Panc1 (cell line): ENCODE results near the gene PEDS1. TPM values are rescaled to one million over a fixed set of nuclear protein-coding genes. Genes with fewer than 3 reads are reported as not detected.
A peak's percentile ranks its signal among the peaks of the same experiment; 100 is the strongest.

Experiments
- ATAC-seq: fragments of 200-7000 bp; cut with Tn5 transposase; 2 replicates; pipeline ENCODE4 v1.9.1; 2020; ENCODE audit warnings: mild to moderate bottlenecking, moderate library complexity
- BruUV-seq: library from RNA; stranded (reverse); fragments of 400-500 nt; replicated peaks from 2 replicates; lab custom pipeline; 2021; lab: Mats Ljungman, UMichigan
- CTCF ChIA-PET: fragments of 300-600 bp; sonication (Branson Sonifier 250); formaldehyde crosslinking; loops from one replicate; lab custom pipeline; 2022; ENCODE audit warnings: antibody characterized with exemption; lab: Charles Lee
- POLR2A ChIA-PET: fragments of 300-600 bp; sonication (Branson Sonifier 250); formaldehyde crosslinking; loops from one replicate; lab custom pipeline; 2022; ENCODE audit warnings: antibody characterized with exemption; lab: Charles Lee
- DNase-seq: peaks from one replicate; pipeline ENCODE4 v3.0.0-alpha.2; 2010; ENCODE audit warnings: low read depth, low spot score
- H3K27ac ChIP-seq: 2 replicates; pipeline ENCODE4 v1.5.1; 2011; ENCODE audit warnings: mild to moderate bottlenecking, low read length, inconsistent platforms
- H3K27me3 ChIP-seq: fragments of 200-500 bp; sonication (Bioruptor generic); 2 replicates; pipeline ENCODE4 v1.6.0; 2014; ENCODE audit warnings: low read length, inconsistent platforms; ENCODE audit not compliant: control insufficient read depth, insufficient read depth
- H3K36me3 ChIP-seq: fragments of 200-500 bp; sonication (Bioruptor generic); 2 replicates; pipeline ENCODE4 v1.5.1; 2014; ENCODE audit warnings: inconsistent platforms, mild to moderate bottlenecking, low read length, moderate library complexity; ENCODE audit not compliant: control insufficient read depth, insufficient read depth
- H3K4me1 ChIP-seq: 2 replicates; pipeline ENCODE4 v1.5.1; 2011; ENCODE audit warnings: inconsistent platforms, mild to moderate bottlenecking, low read length, moderate library complexity; ENCODE audit not compliant: control insufficient read depth, insufficient read depth
- H3K4me3 ChIP-seq, 2 experiments: 2 replicates each; pipeline ENCODE4 v1.5.1; 2011 to 2012; ENCODE audit warnings: low read depth in 2 of 2, low read length in 2 of 2, mild to moderate bottlenecking in 2 of 2, inconsistent platforms in 1 of 2, moderate library complexity in 1 of 2
- H3K9me3 ChIP-seq: fragments of 200-500 bp; sonication (Bioruptor generic); 2 replicates; pipeline ENCODE4 v1.5.1; 2014; ENCODE audit warnings: low read depth, mild to moderate bottlenecking, inconsistent platforms, low read length, moderate library complexity; ENCODE audit not compliant: control insufficient read depth, insufficient read depth
- CTCF ChIP-seq: fragments of 450-650 bp; IDR thresholded peaks from 2 replicates; pipeline ENCODE4 v1.5.1; 2017; ENCODE audit warnings: mild to moderate bottlenecking
- POLR2AphosphoS5 ChIP-seq: IDR thresholded peaks from 2 replicates; pipeline ENCODE4 v1.6.1; 2012; ENCODE audit warnings: mild to moderate bottlenecking, low read depth, low read length, moderate library complexity
- REST ChIP-seq, 2 experiments: IDR thresholded peaks; 2 replicates each; pipeline ENCODE4 v1.6.1; 2011 to 2012; ENCODE audit warnings: low read depth in 2 of 2, control low read depth in 1 of 2, low read length in 1 of 2, mild to moderate bottlenecking in 1 of 2, moderate library complexity in 1 of 2; ENCODE audit not compliant: insufficient read depth in 1 of 2
- SIN3A ChIP-seq: IDR thresholded peaks from 2 replicates; pipeline ENCODE4 v1.6.1; 2012; ENCODE audit warnings: low read depth, mild to moderate bottlenecking, low read length, moderate library complexity, borderline replicate concordance; ENCODE audit not compliant: insufficient read depth
- TCF7L2 ChIP-seq: IDR thresholded peaks from 2 replicates; pipeline ENCODE4 v1.6.1; 2011; ENCODE audit warnings: mild to moderate bottlenecking, low read depth, low read length, inconsistent platforms
- in situ Hi-C: cut with HindIII; loops from 2 replicates; pipeline ENCODE4 v1.10.0; 2016; ENCODE audit warnings: low sequenced_read_pairs, low pct_unique_long_range_greater_than_20kb
- intact Hi-C: fragments of 100-400 bp; cut with micrococcal nuclease; formaldehyde crosslinking; loops from one replicate; pipeline ENCODE4 v1.10.0; 2022; ENCODE audit not compliant: unreplicated experiment
- total RNA-seq: library from RNA; stranded (reverse); gene quantifications from one replicate; pipeline ENCODE4 v1.2.1, GENCODE V29; 2021; ENCODE audit not compliant: unreplicated experiment

PEDS1 gene
- total RNA-seq, 1 experiment from 2014 or later, result 88.9 TPM

- no peak for ATAC-seq
- intact Hi-C loops (loop anchor here (5.0 kb wide), 2 partner anchors 195 to 395 kb away; no protein-coding TSS in a partner anchor), in situ Hi-C loops (no loop called here)
- H3K27me3 ChIP-seq, result no peaks in the 10 kb centered on the region
- H3K4me3 ChIP-seq, result no peak overlapping the region
- ChIA-PET POLR2A (interaction anchor here (0.7 kb wide), 1 partner anchor 424 kb away, joined by 3 read pairs; no protein-coding TSS in a partner anchor), CTCF (interaction anchor here (0.6 to 2.2 kb wide), 2 partner anchors 160 to 276 kb away, joined by 4 to 9 read pairs; no protein-coding TSS in a partner anchor)
- BruUV-seq, result no TSS peak
- H3K9me3 ChIP-seq, result no peaks in the 10 kb centered on the region
- peaks cover 20% of the 10 kb centered on the region for H3K4me1 ChIP-seq
- no peaks in the 10 kb centered on the region for H3K36me3 ChIP-seq
- H3K27ac ChIP-seq, result peak overlapping the region; percentile 29; the same call in 1 of the 2 replicates
- no peak for TF ChIP-seq POLR2AphosphoS5
- DNase-seq, result no peak
These were observed 33.5 kb upstream of the PEDS1 start for GRCh38 chr20:50186987-50187402.

GRCh38 chr20:50186151-50186885, 32.8 kb upstream of the PEDS1 start:
- POLR2A ChIA-PET, result no interaction called here

GRCh38 chr20:50185426-50185825, 31.9 kb upstream of the PEDS1 start:
- H3K27ac ChIP-seq, result no peak overlapping the region
- no peak overlapping the region for H3K4me3 ChIP-seq
- in situ Hi-C loops, result no loop called here
- H3K27me3 ChIP-seq, result no peaks in the 10 kb centered on the region
- no peaks in the 10 kb centered on the region for H3K9me3 ChIP-seq
- intact Hi-C loops, result loop anchor here (5.0 kb wide), 2 partner anchors 197 to 397 kb away; no protein-coding TSS in a partner anchor
- no peaks in the 10 kb centered on the region for H3K36me3 ChIP-seq
- DNase-seq, result no peak
- TF ChIP-seq POLR2AphosphoS5 (no peak), TCF7L2 (no peak)
- no peak for ATAC-seq
- no TSS peak for BruUV-seq
- peaks cover 20% of the 10 kb centered on the region for H3K4me1 ChIP-seq
- ChIA-PET CTCF (no interaction called here), POLR2A (no interaction called here)

More at GRCh38 chr20:50186151-50186885, 32.8 kb upstream of the PEDS1 start:
- Histone ChIP-seq H3K36me3 (no peaks in the 10 kb centered on the region), H3K27me3 (no peaks in the 10 kb centered on the region), H3K4me3 (no peak overlapping the region), H3K9me3 (no peaks in the 10 kb centered on the region), H3K27ac (no peak overlapping the region), H3K4me1 (peaks cover 20% of the 10 kb centered on the region)
- CTCF ChIA-PET, result no interaction called here
- ATAC-seq (peak; percentile 50), DNase-seq (peak; percentile 81)
- in situ Hi-C loops, result no loop called here
- intact Hi-C loops, result loop anchor here (5.0 kb wide), 2 partner anchors 196 to 396 kb away; no protein-coding TSS in a partner anchor
- TF ChIP-seq SIN3A, result no peak
- TF ChIP-seq CTCF, result peak; percentile 94
- peak; percentile 62; the same call in 1 of the 2 replicates for TF ChIP-seq POLR2AphosphoS5
- no TSS peak for BruUV-seq

- Histone ChIP-seq H3K9me3 (no peaks in the 10 kb centered on the region), H3K36me3 (no peaks in the 10 kb centered on the region), H3K4me1 (peaks cover 10% of the 10 kb centered on the region), H3K27me3 (no peaks in the 10 kb centered on the region), H3K4me3 (no peak overlapping the region), H3K27ac (no peak overlapping the region)
- no peak for TF ChIP-seq CTCF
- TF ChIP-seq TCF7L2, result no peak
- TF ChIP-seq REST (IDR thresholded peaks at IDR 0.05; ENCODE audit: insufficient read depth in 1 of 2, low read depth in 2 of 2, low read length in 1 of 2), result no peak
- TF ChIP-seq POLR2AphosphoS5, result no peak
- no peak for TF ChIP-seq SIN3A
- CTCF ChIA-PET, result no interaction called here
- no TSS peak for BruUV-seq
- DNase-seq, result no peak
- intact Hi-C loops, result no loop called here
- POLR2A ChIA-PET, result no interaction called here
- in situ Hi-C loops, result no loop called here
- ATAC-seq, result no peak
These were observed 28.8 kb upstream of the PEDS1 start for GRCh38 chr20:50182346-50182745.
